ENCODE results near the gene SUPT5H. TPM values are rescaled to one million over a fixed set of nuclear protein-coding genes. Genes with fewer than 3 reads are reported as not detected.

SUPT5H gene
- total and polyA plus RNA-seq, 2 of the 13 experiments (the other 11 are each of a cell fraction or from before 2014, with no cell fraction given) = 48.2 to 51.7 TPM

GRCh38 chr19:39397360-39398296, 47.8 kb upstream of the SUPT5H start (continued):
- TF ChIP-seq MXD1 (CRISPR knock-in tag; IDR thresholded peaks at IDR 0.05) = no peak
- TF ChIP-seq YEATS2 (CRISPR knock-in tag; IDR thresholded peaks at IDR 0.05; ENCODE audit: borderline replicate concordance) = peak; percentile 67; the same call in 1 of the 2 replicates
- TF ChIP-seq ZFP36L1 (CRISPR knock-in tag; IDR thresholded peaks at IDR 0.05) = peak; percentile 82; the same call in 1 of the 2 replicates
- TF ChIP-seq ZNF160 (CRISPR knock-in tag; IDR thresholded peaks at IDR 0.05) = 0 out of 2 replicates have a peak, but pooled peaks have one; percentile 33
- TF ChIP-seq TBX2 (CRISPR knock-in tag; IDR thresholded peaks at IDR 0.05; ENCODE audit: borderline replicate concordance) = peak; percentile 83
- no peak for TF ChIP-seq ZNF777 (CRISPR knock-in tag; IDR thresholded peaks at IDR 0.05)
- TF ChIP-seq CBFB (CRISPR knock-in tag; IDR thresholded peaks at IDR 0.05) = peak; percentile 71; the same call in 1 of the 2 replicates
- peak; percentile 82 for TF ChIP-seq TFE3 (CRISPR knock-in tag; IDR thresholded peaks at IDR 0.05)
- TF ChIP-seq ZNF598 (CRISPR knock-in tag; IDR thresholded peaks at IDR 0.05; ENCODE audit: borderline replicate concordance) = no peak
- TF ChIP-seq ZNF543 (CRISPR knock-in tag; IDR thresholded peaks at IDR 0.05) = 0 out of 2 replicates have a peak, but pooled peaks have one; percentile 21
- peak; percentile 73; the same call in 1 of the 2 replicates for TF ChIP-seq ESRRA (CRISPR knock-in tag; IDR thresholded peaks at IDR 0.05; ENCODE audit: low read depth)
- peak; percentile 81; the same call in 1 of the 3 replicates for TF ChIP-seq MXI1 (IDR thresholded peaks at IDR 0.05; ENCODE audit: borderline replicate concordance, low read depth, low read length)
- no peak for TF ChIP-seq ZNF615 (CRISPR knock-in tag; IDR thresholded peaks at IDR 0.05; ENCODE audit: borderline replicate concordance)
- no peak for TF ChIP-seq SMAD9 (CRISPR knock-in tag; IDR thresholded peaks at IDR 0.05)
- peak; percentile 26; the same call in 1 of the 2 replicates for TF ChIP-seq PHF8 (CRISPR knock-in tag; IDR thresholded peaks at IDR 0.05)
- TF ChIP-seq RBM22 (optimal IDR thresholded peaks at IDR 0.05; ENCODE audit: low read length) = peak; percentile 35
- TF ChIP-seq BORCS8-MEF2B (CRISPR knock-in tag; IDR thresholded peaks at IDR 0.05) = no peak
- peak; percentile 85 for TF ChIP-seq ZNF121 (CRISPR knock-in tag; IDR thresholded peaks at IDR 0.05)
- TF ChIP-seq ZNF709 (CRISPR knock-in tag; IDR thresholded peaks at IDR 0.05) = peak; percentile 42; the same call in 1 of the 2 replicates
- peak; percentile 98 for TF ChIP-seq PAXIP1 (CRISPR knock-in tag; conservative IDR thresholded peaks at IDR 0.05)
- peak; percentile 75; the same call in 1 of the 2 replicates for TF ChIP-seq KAT7 (CRISPR knock-in tag; IDR thresholded peaks at IDR 0.05; ENCODE audit: borderline replicate concordance)
